Measurements from ENCODE around the gene ADGRV1.
"Not testable (repeated sequence)": the region's sequence is repeated elsewhere in the genome, so short reads cannot be mapped to it uniquely, and the experiment has no call there.

Gene ADGRV1

DNA sequence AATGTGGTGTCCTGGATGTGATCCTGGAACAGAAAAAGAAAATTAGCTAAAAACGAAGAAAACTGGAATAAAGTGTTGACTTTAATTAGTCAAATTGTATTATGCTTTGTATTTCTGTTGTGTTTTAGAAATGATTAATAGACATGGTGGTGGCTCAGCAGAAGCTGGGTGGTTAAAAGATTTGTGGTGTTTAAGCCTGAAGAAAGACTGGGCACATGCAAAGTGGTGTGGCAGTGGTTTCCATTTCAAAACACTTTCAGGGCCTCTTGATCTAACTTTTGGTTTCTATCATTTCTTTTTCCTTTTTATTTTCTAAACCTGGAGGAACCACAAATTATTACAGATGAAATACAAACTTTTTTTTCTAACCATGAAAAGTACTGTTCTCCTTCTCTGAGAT is 44.1 kb downstream of the ADGRV1 start:
- DNase-seq: no peak

DNA sequence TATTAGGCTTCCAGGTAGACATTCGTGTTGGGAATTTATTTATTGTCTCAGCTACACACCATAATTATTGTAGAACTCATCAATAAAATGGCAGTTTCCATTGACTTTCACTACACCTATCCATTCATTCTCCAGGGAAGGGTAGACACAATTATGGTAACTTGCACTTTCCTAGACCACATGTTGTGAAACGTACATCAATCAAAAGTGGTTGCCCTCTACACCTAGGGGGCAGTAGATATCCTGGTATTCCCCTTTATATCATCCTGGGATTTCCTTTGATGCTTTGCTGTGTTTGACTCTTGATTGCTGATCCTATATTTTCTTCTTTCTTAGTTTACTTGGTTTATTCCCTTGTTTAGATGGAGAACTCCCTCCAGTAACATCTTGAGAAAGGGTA is 47.9 kb downstream of the ADGRV1 start:
- no peak for DNase-seq

DNA sequence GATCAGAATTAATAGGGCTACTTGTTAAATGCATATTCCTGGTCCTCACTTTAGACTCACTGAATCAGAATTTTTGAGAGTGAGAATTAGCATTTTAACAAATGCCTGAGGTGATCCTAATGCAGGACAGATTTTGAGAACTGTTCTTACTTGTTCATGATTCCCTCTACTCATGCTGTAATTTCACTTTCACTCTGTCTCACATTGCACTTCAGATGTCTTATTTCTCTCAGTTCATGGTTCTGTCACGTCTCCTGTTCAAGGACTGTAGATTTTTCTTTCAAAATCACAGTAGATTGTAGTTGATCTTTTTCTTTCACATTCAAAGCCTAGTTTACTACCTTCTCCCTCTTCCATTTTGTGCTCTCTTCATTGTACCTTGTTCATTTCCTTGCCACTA is 54.3 kb downstream of the ADGRV1 start:
- no peak for DNase-seq

DNA sequence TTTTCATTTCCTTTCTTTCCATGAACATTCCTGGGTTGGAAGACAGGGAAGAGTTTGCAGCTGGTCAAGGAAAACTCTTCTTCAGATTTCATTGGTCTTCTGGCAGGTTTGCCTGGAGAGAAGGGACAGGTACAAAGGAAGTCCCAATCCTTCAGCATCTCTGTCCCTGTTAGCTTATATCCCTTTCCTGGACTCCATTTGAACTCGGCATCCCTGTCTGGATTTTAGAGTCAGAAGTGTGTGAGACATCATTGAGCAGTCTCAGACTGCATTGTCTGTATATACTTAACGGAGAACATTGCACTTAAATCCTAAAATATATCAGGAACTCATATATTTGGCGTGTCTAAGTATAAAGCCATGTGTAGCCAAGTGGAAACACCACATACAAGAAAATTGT is 54.9 kb downstream of the ADGRV1 start:
- no peak for DNase-seq

DNA sequence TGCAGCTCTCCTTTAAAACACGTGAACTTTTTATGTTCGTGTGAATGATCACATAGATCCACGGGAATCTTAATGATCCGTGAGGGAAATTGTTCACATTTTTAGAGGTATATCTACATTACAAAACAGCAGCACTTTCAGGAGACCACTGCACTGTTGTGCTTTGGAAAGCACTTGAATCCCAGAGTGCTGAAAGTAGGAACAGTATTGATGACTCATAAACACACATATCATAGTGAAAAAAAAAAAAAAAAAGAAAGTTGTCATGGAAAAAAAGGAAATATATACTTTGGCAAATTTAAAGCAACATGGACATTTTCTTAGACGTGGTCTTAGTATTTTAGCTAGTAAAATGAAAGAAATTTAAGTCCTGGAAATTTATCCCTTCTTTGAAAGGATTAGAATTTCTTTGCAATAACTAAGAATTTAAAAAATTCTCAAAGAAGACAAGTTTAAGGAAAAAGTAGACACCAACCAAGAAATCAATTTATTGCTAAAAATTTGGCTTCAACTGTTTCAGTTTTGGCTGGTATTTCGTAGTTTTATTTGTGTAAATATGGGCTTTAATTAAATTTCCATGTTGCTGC is 55.4 kb downstream of the ADGRV1 start:
- DNase-seq: no peak

DNA sequence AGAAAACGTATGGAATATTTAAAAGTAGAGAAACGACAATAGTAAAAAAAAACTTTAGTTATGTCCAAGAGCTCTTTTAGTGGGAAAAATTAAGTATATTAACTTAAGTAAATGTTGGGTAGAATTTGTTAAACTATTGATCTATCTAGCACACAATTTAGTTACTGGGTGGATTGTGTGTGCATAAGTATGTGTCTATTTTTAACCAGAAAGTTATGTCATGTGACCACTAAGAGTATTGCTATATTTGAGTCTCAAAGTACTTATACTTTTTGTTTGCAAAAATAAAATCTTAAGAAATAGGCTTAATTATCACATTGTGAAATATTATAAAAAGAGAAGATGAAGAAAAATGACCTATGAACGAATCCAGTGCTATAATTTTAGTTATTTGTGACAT is 56.8 kb downstream of the ADGRV1 start:
- DNase-seq: no peak

DNA sequence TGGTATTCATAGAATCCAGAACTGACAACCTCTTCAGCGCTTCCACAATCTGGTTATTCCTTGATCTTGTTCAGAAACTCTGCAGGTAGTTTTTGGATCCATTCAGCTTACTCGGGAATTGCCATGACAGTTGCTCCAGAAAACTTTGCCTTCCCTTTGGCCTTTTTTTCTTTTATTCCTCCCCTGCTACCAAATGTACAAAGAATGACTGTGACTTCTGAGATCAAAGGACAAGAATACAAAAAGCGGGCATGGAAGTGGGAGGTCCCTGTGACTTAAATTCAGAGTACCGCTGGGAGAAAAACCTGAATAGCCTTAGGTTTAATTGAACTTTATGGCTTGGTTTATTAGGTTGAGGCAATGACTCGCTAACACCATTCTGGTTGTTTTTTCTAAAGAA is 59.5 kb downstream of the ADGRV1 start:
- no peak for DNase-seq

DNA sequence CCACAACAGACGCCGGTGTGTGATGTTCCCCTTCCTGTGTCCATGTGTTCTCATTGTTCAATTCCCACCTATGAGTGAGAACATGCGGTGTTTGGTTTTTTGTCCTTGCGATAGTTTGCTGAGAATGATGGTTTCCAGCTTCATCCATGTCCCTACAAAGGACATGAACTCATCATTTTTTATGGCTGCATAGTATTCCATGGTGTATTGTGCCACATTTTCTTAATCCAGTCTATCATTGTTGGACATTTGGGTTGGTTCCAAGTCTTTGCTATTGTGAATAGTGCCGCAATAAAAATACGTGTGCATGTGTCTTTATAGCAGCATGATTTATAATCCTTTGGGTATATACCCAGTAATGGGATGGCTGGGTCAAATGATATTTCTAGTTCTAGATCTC is 61.2 kb downstream of the ADGRV1 start:
- not testable (repeated sequence) for DNase-seq

DNA sequence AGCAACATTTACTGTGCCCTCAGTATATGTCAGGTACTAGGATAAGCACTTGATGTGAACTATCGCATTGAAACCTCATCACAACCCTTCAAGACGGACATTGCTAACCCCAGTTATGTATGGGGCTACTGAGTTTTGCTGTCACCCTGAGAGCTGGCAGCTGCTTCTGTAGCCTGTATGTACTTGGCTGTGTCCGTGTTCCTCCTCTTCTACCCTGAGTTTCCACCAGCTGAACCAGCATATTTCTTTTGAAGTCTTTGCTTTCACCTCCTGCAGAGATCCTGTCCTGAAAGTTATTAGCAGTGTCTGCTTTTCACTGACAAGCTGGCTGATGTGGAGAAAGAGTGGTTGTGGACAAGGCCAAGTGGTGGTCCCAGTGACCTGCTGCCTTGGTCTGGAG is 63.3 kb downstream of the ADGRV1 start:
- no peak for DNase-seq

DNA sequence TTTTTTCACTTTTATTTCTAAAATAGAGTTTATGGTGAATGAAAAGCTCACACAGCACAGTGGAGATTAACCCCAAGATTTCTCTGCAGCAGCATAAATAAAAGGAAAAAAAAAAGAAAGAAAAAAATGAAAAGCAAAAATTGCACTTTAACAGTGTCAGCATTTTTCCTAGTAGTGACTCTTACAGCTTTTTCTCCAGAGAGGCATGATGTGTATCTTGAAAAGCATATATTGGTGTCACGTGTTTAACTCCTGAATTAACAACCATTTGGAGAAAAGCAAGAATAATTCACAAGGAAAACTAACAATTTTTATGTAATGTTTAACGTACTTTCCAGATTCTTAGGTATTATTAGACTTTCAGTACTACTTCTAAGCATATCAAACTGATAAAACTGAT is 67.9 kb downstream of the ADGRV1 start:
- no peak for DNase-seq

DNA sequence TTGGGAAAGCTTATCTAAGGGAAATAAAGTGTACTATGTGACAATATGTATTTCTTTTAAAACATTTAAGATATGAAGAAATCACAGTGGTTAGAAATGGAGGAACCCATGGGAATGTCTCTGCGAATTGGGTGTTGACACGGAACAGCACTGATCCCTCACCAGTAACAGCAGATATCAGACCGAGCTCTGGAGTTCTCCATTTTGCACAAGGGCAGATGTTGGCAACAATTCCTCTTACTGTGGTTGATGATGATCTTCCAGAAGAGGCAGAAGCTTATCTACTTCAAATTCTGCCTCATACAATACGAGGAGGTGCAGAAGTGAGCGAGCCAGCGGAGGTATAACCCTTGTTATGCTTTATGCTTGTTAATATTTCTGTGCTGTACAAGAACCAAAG is 69.9 kb downstream of the ADGRV1 start:
- no peak for DNase-seq

DNA sequence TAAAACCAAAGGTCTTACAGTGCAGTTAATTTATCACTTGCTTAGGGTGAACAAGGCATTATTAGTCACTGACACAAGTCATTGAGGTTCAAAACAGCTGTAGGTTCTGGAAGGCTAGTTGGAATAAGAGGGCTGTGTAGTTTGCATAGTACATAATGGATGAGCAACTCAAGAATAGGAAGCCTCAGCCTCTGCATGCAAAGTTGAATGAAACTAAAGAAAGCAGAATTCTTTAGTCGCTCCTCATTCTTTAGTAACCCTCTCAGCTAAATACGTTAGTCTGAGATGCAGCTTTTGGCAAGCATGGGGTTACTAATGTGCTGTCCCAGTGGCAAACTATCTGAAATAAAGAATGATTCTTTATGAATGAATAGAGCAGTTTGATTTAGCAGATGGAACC is 74.2 kb downstream of the ADGRV1 start:
- DNase-seq: no peak

DNA sequence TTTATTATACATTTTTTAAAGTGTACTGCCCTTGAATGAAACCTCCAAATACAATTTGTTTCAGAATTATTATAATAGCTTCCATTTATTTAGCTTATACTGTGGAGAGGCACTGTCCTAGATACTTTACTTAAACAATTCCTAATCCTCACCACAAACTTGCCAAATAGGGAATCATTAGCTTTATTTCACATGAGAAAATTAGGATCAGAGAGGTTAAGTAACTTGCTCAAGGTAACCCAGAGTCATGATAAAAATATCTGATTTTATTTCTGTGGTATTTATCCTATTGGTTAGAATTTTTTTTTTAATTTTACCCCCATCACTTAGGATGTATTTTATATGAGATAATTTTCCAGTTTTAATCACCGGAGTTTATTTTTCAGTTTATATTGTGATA is 78.4 kb downstream of the ADGRV1 start:
- DNase-seq: no peak

DNA sequence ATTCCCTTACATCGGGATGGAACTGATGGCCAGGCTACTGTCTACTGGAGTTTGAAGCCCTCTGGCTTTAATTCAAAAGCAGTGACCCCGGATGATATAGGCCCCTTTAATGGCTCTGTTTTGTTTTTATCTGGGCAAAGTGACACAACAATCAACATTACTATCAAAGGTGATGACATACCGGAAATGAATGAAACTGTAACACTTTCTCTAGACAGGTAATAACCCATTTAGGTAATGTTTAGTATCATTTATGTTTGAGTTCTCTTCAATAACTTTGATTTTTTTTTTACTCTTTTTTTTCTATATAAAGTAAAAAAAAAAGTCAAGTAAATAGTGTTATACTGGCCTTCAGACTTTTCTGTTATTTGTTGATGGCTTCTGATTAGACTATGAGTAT is 79.1 kb downstream of the ADGRV1 start:
- DNase-seq: no peak

DNA sequence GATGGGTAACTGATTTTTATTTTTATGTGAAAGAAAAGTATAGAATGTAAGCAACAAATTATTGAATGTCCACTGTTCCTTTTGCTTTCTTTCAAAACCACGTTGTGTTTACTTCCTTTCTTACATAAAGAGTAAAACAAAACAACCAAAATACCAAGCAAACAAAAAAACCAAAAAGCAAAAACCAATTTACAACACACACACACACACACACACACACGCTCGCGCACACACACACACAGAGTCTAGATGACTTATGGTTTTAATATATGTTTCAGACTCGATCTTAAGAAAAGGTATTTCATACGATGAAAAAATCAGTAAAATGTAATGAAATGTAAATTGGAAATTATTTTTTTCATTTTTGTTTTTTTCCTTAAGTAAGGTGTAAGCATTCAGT is 80.3 kb downstream of the ADGRV1 start:
- no peak for DNase-seq

DNA sequence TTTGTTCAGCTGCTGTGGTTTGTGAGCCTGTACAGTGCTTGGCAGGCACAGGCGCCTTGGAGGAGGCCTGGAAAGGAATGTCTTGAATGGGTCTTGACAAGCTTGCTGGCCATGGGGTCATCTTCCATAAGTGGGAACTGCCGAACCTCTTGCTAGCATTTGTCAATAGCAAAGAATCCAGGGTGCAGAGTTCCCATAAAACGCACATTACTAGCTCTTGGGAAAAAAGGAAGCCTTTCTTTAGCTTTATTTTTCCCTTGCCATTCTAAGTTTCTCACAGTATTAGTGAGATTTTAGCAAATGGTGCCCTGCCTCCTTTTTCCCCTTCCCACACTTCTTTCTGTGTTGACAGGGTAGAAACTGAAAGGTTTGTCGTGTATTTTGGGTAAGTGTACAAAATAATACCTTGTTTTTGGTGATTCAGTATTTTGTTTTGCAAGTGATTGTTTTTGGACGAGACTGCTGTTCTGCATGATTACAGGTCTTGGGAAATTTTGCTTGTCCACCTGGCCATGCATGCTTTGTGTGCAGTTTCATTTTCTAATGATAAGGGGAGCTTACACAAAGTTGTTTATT is 82.0 kb downstream of the ADGRV1 start:
- no peak for DNase-seq

DNA sequence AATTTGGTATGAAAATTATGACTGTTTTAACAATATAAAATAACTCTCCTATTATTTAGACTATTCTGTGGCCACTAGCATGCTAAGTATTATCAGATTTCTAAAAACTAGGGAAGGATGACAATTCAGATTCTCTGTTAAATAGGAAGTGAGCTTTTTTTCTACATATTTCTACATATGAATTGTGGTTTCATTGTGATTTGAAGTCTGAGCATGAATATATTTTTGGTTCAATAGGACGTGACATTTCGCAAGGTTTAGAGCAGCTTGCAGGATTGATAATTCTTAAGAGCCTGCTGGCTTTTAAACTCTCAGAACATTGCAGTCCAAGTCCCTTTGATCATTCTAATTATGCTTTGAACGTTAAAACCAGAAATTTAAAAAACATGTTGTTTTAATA is 82.9 kb downstream of the ADGRV1 start:
- no peak for DNase-seq

DNA sequence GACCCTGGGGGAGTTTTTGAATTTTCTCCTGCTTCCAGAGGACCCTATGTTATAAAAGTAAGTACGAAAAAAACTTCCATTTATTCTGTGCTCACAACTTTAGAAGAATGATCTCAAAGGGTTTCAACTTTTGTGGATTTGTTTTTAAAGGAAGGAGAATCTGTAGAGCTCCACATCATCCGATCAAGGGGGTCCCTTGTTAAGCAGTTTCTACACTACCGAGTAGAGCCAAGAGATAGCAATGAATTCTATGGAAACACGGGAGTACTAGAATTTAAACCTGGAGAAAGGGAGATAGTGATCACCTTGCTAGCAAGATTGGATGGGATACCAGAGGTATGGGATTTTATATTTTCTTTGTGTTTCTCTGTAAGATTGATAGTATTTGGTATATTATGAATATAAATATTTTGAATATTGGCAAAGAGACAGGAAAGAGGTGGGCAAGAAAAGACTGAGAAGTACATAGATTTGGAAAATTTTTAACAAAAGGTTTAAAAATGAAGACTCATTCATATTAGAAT is 84.2 kb downstream of the ADGRV1 start:
- no peak for DNase-seq

DNA sequence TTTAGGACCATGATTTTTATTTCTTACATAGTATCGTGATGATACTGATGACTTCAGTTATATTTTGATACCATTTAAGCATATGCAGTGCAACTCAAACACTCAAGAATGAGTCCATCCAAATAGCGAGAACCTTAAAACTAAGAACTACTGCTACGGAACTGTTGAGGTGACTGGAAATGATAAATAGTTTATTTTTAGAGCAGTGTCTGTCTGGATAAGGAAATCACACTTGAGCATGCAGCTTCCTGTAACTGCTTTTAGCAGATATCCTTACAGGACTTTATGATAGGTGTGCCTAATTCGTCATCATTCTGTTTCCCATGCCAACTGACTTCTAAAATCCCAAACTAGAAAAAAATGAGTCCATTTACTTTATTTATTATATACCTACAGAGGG is 85.5 kb downstream of the ADGRV1 start:
- DNase-seq: no peak

DNA sequence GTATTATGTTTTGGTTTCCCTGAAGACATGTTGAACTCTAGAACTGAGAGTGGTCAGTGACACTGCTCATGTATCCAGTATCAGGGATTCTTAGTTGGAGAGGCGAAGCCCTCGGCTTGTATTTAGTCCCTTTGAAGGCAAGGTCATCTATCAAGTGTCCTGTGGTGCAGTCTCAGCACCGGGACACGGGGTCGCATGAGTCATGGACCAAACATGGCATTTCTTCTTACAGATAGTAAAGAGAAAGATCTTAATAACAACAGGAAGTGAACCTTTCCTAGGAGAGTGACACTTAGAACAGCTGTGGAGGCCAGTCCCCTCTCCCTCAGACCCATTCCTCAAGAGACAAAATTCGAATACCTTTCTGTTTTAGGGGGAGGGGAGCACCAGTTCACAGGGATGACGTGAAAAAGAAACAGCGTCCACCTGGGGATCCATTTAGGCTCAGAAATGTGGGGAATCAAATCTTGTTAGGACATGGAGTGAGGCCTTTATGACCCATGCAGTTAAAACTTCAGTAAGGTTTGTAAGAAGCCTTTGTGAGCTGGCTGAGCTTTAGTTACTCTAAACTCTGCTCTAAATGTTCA is 86.5 kb downstream of the ADGRV1 start:
- no peak for DNase-seq

DNA sequence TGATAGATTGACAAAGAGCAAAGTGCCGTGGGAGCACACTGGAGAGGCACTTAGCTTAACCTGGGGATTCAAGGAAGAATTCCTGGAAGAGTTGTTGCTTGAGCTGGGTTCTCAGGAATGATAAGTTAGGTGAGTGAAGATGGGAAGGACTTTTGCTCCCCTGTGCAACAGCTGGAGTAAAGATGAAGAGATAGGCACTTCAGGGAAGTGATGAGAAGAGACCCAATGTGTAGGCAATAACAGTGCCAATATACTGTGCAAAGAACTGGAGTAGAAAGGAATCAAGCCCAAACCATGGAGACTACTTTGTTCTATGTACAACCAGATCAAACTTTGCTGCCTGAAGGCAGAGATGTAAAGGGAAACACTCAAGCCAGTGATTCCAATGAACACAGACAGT is 92.2 kb downstream of the ADGRV1 start:
- no peak for DNase-seq

DNA sequence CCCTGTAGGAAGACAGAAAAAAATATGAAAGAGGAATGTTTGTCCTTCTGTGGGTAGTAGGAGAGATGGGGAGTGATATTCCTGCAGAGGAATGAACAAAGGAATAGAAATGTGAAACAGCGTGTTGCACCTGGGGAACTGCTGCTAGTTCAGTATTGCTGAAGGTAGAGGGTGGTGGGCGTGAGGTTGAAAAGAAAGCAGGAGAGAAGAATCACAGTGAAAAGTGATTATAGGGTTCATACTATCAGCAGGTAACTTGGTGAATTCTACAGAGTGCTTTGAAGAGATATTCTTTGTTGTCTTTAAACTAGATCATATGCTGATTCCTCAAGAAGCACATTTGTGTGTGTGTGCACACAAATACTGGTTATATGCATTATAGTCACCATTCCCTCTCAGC is 95.6 kb downstream of the ADGRV1 start:
- no peak for DNase-seq

DNA sequence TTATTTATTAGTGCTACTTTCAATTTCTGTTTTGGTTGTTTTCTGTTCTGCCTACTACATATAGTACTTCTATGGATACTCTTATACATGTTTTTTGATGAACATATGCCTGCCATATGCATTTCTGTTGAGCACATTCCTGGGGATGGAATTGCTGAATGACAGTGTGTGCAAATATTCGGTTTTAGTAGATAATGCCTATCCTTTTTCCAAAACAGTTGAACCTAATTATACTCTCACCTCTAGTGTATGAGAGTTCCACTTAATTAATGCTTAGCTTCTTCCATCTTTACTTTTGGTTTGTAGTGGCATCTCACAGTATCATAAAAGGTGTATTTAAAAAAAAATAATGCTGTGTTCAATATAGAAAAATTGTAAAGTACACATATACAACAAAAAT is 96.8 kb downstream of the ADGRV1 start:
- DNase-seq: no peak

DNA sequence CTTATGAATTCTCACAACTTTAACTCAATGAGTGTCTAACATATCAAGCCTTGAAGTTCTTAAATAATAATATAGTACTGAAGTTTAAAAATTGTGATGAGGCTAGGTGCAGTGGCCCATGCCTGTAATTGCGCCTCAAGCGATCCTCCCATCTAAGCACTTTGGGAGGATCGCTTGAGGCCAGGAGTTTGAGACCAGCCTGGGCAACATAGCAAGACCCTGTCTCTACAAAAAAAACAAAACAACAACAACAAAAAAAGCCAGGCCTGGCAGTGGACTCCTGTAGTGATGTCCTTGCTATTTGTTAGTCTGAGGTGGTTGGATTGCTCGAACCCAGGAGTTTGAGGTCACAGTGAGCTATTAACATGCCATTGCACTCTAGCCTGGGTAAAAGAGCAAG is 98.4 kb downstream of the ADGRV1 start:
- DNase-seq: no peak

DNA sequence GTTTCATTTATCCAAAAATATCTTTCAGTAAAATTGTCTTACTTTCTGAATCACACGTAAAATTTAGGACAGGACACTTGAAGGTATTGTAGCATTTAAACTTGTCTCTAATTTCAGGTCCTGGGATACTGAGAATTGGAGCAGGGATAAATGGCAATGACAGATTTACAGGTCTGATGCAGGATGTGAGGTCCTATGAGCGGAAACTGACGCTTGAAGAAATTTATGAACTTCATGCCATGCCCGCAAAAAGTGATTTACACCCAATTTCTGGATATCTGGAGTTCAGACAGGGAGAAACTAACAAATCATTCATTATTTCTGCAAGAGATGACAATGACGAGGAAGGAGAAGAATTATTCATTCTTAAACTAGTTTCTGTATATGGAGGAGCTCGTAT is 99.2 kb downstream of the ADGRV1 start:
- DNase-seq: no peak
